ENCODE results near the gene APEH.
A peak's percentile ranks its signal among the peaks of the same experiment; 100 is the strongest.

The APEH gene

GRCh38 chr3:49719214-49719884 is 45.2 kb downstream of the APEH start, which contains the start of gene AMIGO3:
TSS of gene AMIGO3 (minus strand) at chr3:49719684. CDS start at chr3:49719465, 219 bp downstream.
- Histone ChIP-seq H3K9ac (no peak within 1 kb of the TSS), H4K20me1 (ENCODE audit: insufficient read depth) (no peaks in the 10 kb centered on the region), H2AFZ (ENCODE audit: low read depth) (no peak within 1 kb of the TSS), H3K36me3 (ENCODE audit: insufficient read depth) (no peaks in the 10 kb centered on the region), H3K4me1 (ENCODE audit: low read depth, poor library complexity, severe bottlenecking) (peaks cover 6% of the 10 kb centered on the region), H3K79me2 (ENCODE audit: insufficient read depth, low read depth) (peaks cover 9% of the 10 kb centered on the region; the same call in 1 of the 2 replicates), H3K4me2 (no peak within 1 kb of the TSS), H3K4me3 (IDR thresholded peaks at IDR 0.05; ENCODE audit: insufficient read depth, low read depth, low read length) (no peak within 1 kb of the TSS), H3K27ac (no peak within 1 kb of the TSS), H3K27me3 (ENCODE audit: insufficient read depth, low read depth) (no peaks in the 10 kb centered on the region)
- TF ChIP-seq, protein P1, sequence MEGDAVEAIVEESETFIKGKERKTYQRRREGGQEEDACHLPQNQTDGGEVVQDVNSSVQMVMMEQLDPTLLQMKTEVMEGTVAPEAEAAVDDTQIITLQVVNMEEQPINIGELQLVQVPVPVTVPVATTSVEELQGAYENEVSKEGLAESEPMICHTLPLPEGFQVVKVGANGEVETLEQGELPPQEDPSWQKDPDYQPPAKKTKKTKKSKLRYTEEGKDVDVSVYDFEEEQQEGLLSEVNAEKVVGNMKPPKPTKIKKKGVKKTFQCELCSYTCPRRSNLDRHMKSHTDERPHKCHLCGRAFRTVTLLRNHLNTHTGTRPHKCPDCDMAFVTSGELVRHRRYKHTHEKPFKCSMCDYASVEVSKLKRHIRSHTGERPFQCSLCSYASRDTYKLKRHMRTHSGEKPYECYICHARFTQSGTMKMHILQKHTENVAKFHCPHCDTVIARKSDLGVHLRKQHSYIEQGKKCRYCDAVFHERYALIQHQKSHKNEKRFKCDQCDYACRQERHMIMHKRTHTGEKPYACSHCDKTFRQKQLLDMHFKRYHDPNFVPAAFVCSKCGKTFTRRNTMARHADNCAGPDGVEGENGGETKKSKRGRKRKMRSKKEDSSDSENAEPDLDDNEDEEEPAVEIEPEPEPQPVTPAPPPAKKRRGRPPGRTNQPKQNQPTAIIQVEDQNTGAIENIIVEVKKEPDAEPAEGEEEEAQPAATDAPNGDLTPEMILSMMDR (conservative IDR thresholded peaks at IDR 0.05; ENCODE audit: low read depth, low read length): no peak

- peaks cover 14% of the 10 kb centered on the region for H3K4me1 ChIP-seq (ENCODE audit: low read depth, poor library complexity, severe bottlenecking)
- TF ChIP-seq, protein P1 (conservative IDR thresholded peaks at IDR 0.05; ENCODE audit: low read depth, low read length): no peak
- no peaks in the 10 kb centered on the region for H3K27me3 ChIP-seq (ENCODE audit: insufficient read depth, low read depth)
- no peak overlapping the region for H3K4me3 ChIP-seq (IDR thresholded peaks at IDR 0.05; ENCODE audit: insufficient read depth, low read depth, low read length)
- H3K27ac ChIP-seq: no peak overlapping the region
- no peak overlapping the region for H3K4me2 ChIP-seq
- H4K20me1 ChIP-seq (ENCODE audit: insufficient read depth): no peaks in the 10 kb centered on the region
- H2AFZ ChIP-seq (ENCODE audit: low read depth): no peak overlapping the region
- no peaks in the 10 kb centered on the region for H3K36me3 ChIP-seq (ENCODE audit: insufficient read depth)
- H3K79me2 ChIP-seq (ENCODE audit: insufficient read depth, low read depth): peaks cover 9% of the 10 kb centered on the region; the same call in 1 of the 2 replicates
- H3K9ac ChIP-seq: no peak overlapping the region
Observed at GRCh38 chr3:49720855-49721595, 46.9 kb downstream of the APEH start.

GRCh38 chr3:49721596-49721895 is 47.4 kb downstream of the APEH start:
- H4K20me1 ChIP-seq (ENCODE audit: insufficient read depth): no peaks in the 10 kb centered on the region
- no peak overlapping the region for H3K4me2 ChIP-seq
- no peak overlapping the region for H3K9ac ChIP-seq
- no peaks in the 10 kb centered on the region for H3K36me3 ChIP-seq (ENCODE audit: insufficient read depth)
- H3K27ac ChIP-seq: no peak overlapping the region
- peaks cover 9% of the 10 kb centered on the region; the same call in 1 of the 2 replicates for H3K79me2 ChIP-seq (ENCODE audit: insufficient read depth, low read depth)
- TF ChIP-seq, protein P1 (conservative IDR thresholded peaks at IDR 0.05; ENCODE audit: low read depth, low read length): no peak
- no peak overlapping the region for H3K4me3 ChIP-seq (IDR thresholded peaks at IDR 0.05; ENCODE audit: insufficient read depth, low read depth, low read length)
- H3K4me1 ChIP-seq (ENCODE audit: low read depth, poor library complexity, severe bottlenecking): peaks cover 14% of the 10 kb centered on the region
- H3K27me3 ChIP-seq (ENCODE audit: insufficient read depth, low read depth): no peaks in the 10 kb centered on the region
- no peak overlapping the region for H2AFZ ChIP-seq (ENCODE audit: low read depth)

DNA sequence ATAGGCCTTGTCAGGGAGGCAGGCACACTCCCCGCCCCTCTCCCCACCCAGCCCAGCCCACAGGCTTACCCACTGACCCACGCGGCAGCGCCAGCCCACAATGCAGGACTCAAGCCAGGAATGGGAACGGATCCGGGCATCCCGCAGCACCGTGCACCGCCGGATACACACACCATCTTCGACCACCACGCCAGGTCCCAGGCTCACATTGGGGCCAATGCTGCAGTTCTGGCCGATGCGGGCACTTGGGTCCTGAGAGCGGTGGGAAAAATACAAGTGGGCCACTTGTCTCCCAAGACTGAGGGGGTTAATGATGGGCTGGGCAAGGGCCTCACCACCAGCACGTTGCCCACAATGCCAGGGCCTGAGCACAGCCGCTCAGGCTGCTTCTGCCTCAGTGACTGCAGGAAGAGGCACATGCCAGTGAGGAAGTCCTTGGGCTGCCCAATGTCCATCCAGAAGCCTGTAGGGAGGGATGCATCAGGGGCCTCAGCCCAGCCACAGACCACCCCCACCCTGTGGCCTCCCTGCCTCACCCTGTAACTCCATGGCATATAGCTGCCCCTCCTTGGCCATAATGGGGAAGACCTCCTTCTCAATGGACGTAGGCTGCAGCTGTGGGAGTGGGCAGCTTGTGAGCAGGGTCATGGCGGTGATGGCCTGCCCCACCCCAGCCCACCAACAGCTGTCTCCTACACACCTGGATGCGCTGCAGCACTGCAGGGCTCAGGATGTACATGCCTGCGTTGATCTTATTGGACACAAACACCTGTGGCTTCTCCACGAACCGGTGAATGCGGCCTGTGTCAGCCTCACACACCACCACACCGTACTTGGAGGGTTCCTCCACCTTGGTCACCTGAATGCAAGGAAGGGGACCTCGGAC is 48.0 kb downstream of the APEH start:
- Histone ChIP-seq H3K27ac (no peak overlapping the region), H3K9ac (no peak overlapping the region), H3K27me3 (ENCODE audit: insufficient read depth, low read depth) (no peaks in the 10 kb centered on the region), H4K20me1 (ENCODE audit: insufficient read depth) (no peaks in the 10 kb centered on the region), H3K4me1 (ENCODE audit: low read depth, poor library complexity, severe bottlenecking) (peaks cover 14% of the 10 kb centered on the region), H3K4me3 (IDR thresholded peaks at IDR 0.05; ENCODE audit: insufficient read depth, low read depth, low read length) (no peak overlapping the region), H3K36me3 (ENCODE audit: insufficient read depth) (no peaks in the 10 kb centered on the region), H2AFZ (ENCODE audit: low read depth) (no peak overlapping the region), H3K79me2 (ENCODE audit: insufficient read depth, low read depth) (peaks cover 9% of the 10 kb centered on the region; the same call in 1 of the 2 replicates), H3K4me2 (peak overlapping the region; percentile 60; the same call in 1 of the 2 replicates)
- TF ChIP-seq, protein P1 (conservative IDR thresholded peaks at IDR 0.05; ENCODE audit: low read depth, low read length): no peak

Data from KMS-11 (cell line).